ENCODE measurements around the gene TAF9B. TPM values are rescaled to one million over a fixed set of nuclear protein-coding genes. Genes with fewer than 3 reads are reported as not detected.

Gene TAF9B
- total and polyA plus RNA-seq, 10 donors, result 7.0 to 16.0 (median 12.6) TPM

DNA sequence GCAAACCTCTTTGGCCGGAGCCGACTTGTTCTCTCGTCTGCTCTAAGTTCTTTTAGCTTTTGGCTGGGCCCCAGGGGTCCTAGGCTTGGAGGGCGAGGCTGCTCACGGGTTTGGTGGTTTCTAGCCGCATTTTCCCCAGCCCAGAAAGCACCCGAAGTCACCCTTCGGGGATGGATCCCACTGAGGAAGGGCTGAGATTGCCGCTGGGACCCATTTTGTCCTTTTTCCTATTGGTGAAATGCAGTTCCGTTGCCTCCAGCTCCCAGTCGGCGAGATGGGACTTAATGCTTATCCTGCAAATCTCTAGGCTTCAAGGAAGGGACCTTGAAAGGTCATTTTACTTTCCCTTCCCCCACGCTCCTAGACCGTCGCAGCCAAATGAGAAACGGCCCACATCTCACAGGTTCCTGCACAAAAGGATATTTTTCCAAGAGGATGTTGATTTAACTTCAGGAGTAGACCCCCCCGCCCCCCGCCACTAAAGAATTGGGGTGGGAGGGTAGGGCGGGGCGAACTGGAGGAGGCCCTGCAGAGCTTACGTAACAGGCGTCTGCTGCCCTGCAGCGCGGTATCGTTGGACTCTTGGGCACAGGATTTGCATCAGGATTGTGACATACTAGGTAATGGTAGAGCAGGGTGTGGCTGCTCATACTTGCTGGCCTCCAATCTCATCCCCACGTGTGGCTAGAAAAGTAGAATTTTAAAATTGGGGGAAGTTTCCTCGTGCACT, 34.8 kb downstream of the TAF9B start:
- WGBS, 5 donors, result 0 to 51% (median 0%) methylated on average over 15 to 27 of the region's 27 CpGs
- H3K9me3 ChIP-seq, result no peaks in the 10 kb centered on the region
- no peak for TF ChIP-seq POLR2A (IDR thresholded peaks at IDR 0.05)
- TF ChIP-seq, protein P1, sequence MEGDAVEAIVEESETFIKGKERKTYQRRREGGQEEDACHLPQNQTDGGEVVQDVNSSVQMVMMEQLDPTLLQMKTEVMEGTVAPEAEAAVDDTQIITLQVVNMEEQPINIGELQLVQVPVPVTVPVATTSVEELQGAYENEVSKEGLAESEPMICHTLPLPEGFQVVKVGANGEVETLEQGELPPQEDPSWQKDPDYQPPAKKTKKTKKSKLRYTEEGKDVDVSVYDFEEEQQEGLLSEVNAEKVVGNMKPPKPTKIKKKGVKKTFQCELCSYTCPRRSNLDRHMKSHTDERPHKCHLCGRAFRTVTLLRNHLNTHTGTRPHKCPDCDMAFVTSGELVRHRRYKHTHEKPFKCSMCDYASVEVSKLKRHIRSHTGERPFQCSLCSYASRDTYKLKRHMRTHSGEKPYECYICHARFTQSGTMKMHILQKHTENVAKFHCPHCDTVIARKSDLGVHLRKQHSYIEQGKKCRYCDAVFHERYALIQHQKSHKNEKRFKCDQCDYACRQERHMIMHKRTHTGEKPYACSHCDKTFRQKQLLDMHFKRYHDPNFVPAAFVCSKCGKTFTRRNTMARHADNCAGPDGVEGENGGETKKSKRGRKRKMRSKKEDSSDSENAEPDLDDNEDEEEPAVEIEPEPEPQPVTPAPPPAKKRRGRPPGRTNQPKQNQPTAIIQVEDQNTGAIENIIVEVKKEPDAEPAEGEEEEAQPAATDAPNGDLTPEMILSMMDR (IDR thresholded peaks at IDR 0.05 in 8 of 11, conservative IDR thresholded peaks at IDR 0.05 in 3 of 11), result no peak
- peak in 2 of 3 donors; percentile 47 to 49 for TF ChIP-seq POLR2AphosphoS5 (IDR thresholded peaks at IDR 0.05)
- H3K36me3 ChIP-seq, result no peaks in the 10 kb centered on the region
- H3K27me3 ChIP-seq (replicated peaks in 1 of 7), result no peaks in the 10 kb centered on the region
- peaks cover 12 to 55% (median 39%) of the 10 kb centered on the region in 6 donors for H3K4me1 ChIP-seq
- intact Hi-C loops (cut with DNase I; ENCODE audit: low total_unique reads), result no loop called here
- H3K4me3 ChIP-seq, result peak overlapping the region; percentile 55 to 86 (median 65)
- H3K27ac ChIP-seq, result peak overlapping the region; percentile 87 to 98 (median 95)
- peak; percentile 84 for DNase-seq

DNA sequence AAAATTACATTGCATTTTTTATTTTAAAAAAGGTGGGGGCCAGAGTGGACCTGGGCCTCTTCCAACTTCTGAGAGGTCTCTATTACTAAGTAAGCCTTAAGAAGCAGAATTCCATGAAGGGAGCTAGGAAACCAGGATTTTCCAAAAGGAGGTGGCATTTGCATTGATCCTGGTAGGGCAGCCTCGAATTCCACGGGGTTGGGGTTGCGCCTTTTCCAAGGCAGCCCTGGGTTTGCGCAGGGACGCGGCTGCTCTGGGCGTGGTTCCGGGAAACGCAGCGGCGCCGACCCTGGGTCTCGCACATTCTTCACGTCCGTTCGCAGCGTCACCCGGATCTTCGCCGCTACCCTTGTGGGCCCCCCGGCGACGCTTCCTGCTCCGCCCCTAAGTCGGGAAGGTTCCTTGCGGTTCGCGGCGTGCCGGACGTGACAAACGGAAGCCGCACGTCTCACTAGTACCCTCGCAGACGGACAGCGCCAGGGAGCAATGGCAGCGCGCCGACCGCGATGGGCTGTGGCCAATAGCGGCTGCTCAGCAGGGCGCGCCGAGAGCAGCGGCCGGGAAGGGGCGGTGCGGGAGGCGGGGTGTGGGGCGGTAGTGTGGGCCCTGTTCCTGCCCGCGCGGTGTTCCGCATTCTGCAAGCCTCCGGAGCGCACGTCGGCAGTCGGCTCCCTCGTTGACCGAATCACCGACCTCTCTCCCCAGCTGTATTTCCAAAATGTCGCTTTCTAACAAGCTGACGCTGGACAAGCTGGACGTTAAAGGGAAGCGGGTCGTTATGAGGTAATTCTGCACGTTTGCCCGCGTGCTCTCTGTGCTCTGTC, 35.6 kb downstream of the TAF9B start, which contains the start of gene PGK1:
Gene PGK1 (plus strand): TSS at position 626 of the 824 bp plus-strand sequence. CDS start 93 bp downstream, at position 719.
- H3K4me1 ChIP-seq, result peaks cover 12 to 47% (median 35%) of the 10 kb centered on the region in 6 donors
- peak within 1 kb of the TSS; percentile 55 to 86 (median 65) for H3K4me3 ChIP-seq
- H3K9me3 ChIP-seq, result no peaks in the 10 kb centered on the region
- DNase-seq, result peak; percentile 97
- peak within 1 kb of the TSS; percentile 87 to 98 (median 95) for H3K27ac ChIP-seq
- intact Hi-C loops (cut with DNase I; ENCODE audit: low total_unique reads), result no loop called here
- 0 to 49% (median 1%) methylated on average over 2 to 72 of the region's 72 CpGs for WGBS, 5 donors
- H3K27me3 ChIP-seq (replicated peaks in 1 of 7), result no peaks in the 10 kb centered on the region
- H3K36me3 ChIP-seq, result no peaks in the 10 kb centered on the region
- TF ChIP-seq POLR2A (IDR thresholded peaks at IDR 0.05) (peak in 2 of 3 donors; percentile 77 to 90), POLR2AphosphoS5 (IDR thresholded peaks at IDR 0.05) (peak; percentile 96 to 98 (median 98))
- TF ChIP-seq, protein P1 (IDR thresholded peaks at IDR 0.05 in 8 of 11, conservative IDR thresholded peaks at IDR 0.05 in 3 of 11), result peak in 2 of 11 experiments; percentile 20 to 36

DNA sequence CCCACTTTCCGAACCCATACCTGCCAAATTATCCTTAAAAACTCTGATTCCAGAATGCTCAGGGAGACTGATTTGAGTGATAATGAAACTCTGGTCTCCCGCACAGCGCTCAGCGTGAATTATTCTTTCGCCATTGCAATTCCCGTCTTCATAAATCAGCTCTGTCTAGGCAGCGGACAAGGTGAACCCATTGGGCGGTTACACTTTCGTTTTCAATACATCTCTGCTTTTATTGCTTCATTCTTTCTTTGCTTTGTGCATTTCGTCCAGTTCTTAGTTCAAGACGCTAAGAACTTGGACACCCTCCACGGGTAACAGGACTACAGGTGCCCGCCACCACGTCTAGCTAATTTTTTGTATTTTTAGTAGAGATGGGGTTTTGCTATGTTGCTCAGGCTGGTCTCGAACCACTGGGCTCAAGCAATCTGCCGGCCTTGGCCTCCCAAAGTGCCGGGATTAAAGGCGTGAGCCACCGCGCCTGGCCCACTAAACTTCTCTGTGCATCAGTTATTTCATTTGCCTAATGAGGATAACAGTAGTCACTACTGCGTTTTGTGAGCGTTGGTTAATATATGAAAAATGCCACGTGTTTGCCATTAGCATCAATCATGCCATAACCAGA, 36.3 kb downstream of the TAF9B start:
- TF ChIP-seq POLR2A (IDR thresholded peaks at IDR 0.05) (no peak), POLR2AphosphoS5 (IDR thresholded peaks at IDR 0.05) (no peak)
- DNase-seq, result no peak
- H3K27ac ChIP-seq, result peak overlapping the region; percentile 77 to 98 (median 95)
- intact Hi-C loops (cut with DNase I; ENCODE audit: low total_unique reads), result no loop called here
- WGBS, 5 donors, result 80 to 87% (median 84%) methylated on average over 22 to 23 of the region's 23 CpGs
- H3K9me3 ChIP-seq, result no peaks in the 10 kb centered on the region
- peaks cover 12 to 40% (median 28%) of the 10 kb centered on the region in 6 donors for H3K4me1 ChIP-seq
- H3K36me3 ChIP-seq, result no peaks in the 10 kb centered on the region
- H3K27me3 ChIP-seq (replicated peaks in 1 of 7), result no peaks in the 10 kb centered on the region
- H3K4me3 ChIP-seq, result peak overlapping the region in 5 of 8 donors; percentile 62 to 86 (median 68)

DNA sequence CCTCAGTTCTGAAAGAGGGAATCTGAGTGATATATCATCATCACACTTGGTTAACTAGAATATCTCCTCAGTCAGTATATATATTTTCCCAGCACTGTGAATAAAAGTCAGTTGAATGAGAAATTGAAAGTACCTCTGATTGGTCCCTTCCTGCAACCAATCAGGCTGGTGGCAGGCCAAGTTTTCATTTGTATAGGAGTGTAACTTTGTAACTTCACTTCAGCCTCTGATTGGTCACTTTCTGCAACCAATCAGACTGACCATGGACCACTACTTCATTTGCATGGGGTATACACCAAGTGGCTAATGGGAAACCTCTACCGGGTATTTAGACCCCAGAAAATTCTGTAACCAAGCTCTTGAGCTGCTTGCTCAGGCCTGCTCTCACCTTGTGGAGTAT, 37.4 kb downstream of the TAF9B start:
- 73 to 97% (median 91%) methylated on average over 1 of the region's 1 CpG; no CpG with 5 or more reads in 1 of the 5 donors for WGBS, 5 donors
- Histone ChIP-seq H3K27me3 (replicated peaks in 1 of 7) (no peaks in the 10 kb centered on the region), H3K27ac (no peak overlapping the region), H3K9me3 (no peaks in the 10 kb centered on the region), H3K4me1 (peaks cover 6 to 30% (median 17%) of the 10 kb centered on the region in 6 donors), H3K36me3 (no peaks in the 10 kb centered on the region), H3K4me3 (no peak overlapping the region)
- intact Hi-C loops (cut with DNase I; ENCODE audit: low total_unique reads), result no loop called here
- DNase-seq, result no peak
- TF ChIP-seq, protein P1 (IDR thresholded peaks at IDR 0.05 in 8 of 11, conservative IDR thresholded peaks at IDR 0.05 in 3 of 11), result no peak
- TF ChIP-seq POLR2AphosphoS5 (IDR thresholded peaks at IDR 0.05) (no peak), POLR2A (IDR thresholded peaks at IDR 0.05) (no peak)

Data from spleen (tissue), 11 donors.